NCI-H226 (cell line): ENCODE results near the gene JARID2.
A peak's percentile ranks its signal among the peaks of the same experiment; 100 is the strongest.
"Not testable (repeated sequence)": the region's sequence is repeated elsewhere in the genome, so short reads cannot be mapped to it uniquely, and the experiment has no call there.

Experiments used
- DNase-seq: peaks from one replicate; pipeline ENCODE4 v3.0.0-alpha.2; 2015

The JARID2 gene

DNA sequence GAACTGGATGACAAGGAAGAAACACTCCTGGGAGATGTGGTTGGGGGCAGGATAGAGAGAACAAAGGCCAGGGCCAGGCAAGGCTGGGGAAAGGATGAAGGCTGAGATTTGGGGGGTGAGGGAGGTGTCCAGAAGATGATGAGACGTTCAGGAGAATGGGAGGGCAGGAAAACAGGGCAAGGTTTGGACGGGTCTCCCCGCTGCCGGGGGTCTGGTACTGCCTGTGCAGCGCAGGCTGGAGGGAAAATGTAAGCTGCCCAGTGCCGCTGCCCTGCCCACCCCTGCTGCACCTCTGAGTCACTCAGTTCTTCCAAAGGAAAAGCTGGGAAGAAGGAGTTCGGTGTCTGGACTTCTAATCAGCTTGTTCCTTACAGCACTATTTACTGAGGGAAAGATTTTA, 286.1 kb downstream of the JARID2 start:
- no peak for DNase-seq

DNA sequence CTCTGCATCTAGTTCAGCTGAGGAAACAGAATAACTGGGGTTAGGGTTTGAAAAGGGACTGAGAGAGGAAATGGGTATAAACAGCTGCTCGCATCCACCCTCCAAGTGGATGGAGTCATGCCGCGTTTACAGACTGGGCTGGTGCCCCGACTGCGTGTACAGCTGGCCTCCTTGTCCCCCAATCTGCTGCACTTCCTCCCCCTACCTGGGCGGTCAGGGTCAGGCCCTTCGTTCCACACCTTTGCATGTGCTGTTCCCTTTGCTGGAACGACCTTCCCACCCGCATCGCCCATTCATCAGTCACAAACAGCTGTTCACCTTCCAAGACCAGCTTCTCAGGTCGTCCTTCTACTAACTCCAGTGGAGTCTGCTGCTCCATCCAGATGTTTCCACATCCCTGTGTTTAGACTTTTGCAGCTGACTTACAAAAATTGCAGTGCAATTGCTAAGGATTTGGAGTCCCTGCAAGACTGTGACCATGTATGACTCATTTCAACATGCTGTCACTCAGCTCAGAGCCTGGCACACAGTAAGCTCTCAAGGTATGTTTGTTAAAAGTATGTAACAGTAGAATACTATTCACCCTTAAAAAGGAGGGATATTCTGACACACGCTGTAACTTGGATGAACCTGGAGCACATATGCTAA, 287.6 kb downstream of the JARID2 start:
- DNase-seq: no peak

DNA sequence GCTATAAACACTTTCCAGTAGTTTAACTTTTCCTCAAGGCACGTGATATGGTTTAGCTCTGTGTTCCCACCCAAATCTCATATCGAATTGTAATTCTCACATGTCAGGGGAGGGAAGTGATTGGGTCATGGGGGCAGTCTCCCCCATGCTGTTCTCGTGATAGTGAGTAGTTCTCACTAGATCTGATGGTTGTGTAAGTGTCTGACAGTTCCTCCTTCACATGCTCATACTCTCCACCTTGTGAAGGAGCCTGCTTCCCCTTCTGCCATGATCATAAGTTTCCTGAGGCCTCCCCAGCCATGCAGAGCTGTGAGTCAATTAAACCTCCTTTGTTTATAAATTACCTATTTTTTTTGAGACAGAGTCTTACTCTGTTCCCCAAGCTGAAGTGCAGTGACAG, 289.1 kb downstream of the JARID2 start:
- DNase-seq: no peak

DNA sequence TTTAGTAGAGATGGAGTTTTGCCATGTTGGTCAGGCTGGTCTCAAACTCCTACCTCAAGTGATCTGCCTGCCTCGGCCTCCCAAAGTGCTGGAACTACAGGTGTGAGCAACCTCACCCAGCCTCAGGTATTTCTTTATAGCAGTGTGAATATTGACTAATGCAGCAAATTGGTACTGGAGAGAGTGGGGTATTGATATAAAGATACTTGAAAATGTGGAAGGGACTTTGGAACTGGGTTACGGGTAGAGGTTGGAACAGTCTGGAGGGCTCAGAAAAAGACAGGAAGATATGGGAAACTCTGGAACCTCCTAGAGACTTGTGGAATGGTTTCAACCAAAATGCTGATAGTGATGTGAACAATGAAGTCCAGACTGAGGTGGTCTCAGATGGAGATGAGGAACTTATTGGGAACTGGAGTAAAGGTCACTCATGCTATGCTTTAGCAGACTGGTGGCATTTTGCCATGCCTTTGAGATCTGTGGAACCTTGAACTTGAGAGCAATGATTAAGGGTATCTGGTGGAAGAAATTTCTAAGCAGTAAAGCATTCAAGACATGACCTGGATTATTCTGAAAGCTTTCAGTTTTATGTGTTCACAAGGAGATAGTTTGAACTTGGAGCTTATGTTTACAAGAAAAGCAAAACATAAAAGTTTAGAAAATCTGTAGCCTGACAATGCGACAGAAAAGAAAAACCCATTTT, 289.8 kb downstream of the JARID2 start:
- DNase-seq: no peak

DNA sequence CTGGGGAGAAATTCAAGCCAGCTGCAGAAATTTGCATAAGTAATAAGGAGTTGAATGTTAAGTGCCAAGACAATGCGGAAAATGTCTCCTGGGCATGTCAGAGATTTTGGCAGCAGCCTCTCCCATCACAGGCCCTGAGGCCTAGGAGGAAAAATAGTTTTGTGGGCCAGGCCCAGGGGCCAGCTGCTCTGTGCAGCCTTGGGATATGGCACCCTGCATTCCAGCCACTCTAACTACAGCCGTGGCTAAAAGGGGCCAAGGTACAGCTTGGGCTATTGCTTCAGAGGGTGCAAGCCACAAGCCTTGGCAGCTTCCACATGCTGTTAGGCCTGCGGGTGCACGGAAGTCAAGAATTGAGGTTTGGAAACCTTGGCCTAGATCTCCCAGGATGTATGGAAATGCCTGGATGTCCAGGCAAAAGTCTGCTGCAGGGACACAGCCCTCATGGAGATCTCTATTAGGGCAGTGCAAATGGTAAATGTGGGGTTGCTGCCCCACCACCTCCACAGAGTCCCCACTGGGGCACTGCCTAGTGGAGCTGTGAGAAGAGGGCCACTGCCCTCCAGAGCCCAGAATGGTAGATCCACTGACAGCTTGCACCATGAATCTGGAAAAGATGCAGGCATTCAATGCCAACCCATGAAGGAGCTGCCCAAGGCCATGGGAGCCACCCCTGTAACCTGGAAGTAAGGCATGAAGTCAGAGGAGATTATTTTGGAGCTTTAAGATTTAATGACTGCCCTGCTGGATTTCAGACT, 290.5 kb downstream of the JARID2 start:
- no peak for DNase-seq

DNA sequence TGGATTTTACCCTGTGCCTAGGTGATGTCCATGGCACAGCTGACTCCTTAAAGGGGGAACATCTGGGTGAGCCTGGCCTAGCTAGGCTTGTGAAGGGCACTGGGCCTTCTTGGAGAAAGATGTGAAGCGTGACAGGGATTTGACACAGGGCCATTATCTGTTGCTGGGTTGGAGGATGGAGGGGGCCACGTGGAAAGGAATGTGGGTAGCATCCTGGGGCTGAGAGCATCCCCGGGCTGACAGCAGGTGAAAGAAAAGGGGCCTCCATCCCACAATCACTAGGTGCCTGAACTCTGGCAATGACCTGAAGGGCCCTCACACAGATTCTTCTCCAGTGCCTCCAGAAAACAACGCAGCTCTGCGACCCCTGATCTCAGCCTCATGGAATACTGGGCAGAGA, 292.2 kb downstream of the JARID2 start:
- no peak for DNase-seq

DNA sequence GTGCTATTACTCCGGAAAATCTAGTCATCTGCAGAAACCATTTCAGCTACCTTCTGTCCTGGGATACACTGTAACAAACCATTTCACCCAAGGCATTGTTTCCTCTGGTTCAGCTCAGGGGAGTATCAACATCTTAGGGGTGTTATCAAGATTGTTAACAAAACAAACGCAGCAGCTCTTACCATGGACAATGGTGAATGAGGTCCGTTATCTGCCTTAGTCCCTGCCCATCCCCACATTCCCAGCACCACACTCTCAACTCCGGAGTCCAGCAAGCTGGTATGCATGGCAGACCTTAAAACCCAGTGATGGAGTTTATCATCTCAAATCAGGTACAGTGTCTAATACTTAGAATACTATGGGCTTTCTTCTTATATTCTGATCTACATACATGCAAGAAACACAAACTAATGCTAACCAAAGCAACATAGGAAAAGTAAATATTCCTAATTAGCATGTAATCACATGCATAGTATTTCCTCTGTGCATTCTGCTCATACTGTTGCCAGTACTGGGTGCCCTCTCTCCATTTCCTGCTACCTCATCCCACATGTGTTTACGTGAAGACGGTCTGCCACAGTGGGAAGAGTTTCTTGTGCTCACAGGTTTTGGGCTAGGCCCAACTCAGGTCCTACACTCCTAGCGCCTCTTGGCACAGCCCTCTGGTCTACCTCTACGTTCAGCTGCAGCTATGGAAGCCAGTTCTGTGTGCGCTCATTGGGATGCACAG, 293.1 kb downstream of the JARID2 start:
- no peak for DNase-seq

DNA sequence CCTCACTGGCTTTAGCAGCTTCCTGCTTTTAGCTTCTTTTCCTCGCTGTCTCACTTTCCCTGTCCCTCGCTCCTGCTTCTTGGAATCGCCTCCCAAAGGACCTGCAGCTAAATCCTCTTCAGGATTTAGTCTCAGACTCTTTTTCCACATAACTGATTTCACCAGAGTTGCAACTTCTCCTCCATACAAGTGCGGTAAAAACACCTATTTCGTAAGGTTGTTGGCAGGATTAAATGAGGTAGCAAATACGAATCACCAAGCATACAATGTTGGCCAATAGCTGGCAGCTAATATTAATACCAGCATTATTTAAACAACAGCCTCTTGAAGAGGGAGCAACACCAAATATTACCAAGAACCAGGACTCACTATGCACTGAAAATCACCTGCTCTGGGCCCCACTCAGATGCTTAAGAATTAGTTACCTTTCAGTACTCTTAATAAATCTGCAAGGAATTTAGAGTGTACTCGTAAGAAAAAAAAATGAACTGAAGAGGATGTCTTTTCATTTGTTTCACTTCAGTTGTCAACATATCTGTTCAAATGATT, 293.9 kb downstream of the JARID2 start:
- no peak for DNase-seq

DNA sequence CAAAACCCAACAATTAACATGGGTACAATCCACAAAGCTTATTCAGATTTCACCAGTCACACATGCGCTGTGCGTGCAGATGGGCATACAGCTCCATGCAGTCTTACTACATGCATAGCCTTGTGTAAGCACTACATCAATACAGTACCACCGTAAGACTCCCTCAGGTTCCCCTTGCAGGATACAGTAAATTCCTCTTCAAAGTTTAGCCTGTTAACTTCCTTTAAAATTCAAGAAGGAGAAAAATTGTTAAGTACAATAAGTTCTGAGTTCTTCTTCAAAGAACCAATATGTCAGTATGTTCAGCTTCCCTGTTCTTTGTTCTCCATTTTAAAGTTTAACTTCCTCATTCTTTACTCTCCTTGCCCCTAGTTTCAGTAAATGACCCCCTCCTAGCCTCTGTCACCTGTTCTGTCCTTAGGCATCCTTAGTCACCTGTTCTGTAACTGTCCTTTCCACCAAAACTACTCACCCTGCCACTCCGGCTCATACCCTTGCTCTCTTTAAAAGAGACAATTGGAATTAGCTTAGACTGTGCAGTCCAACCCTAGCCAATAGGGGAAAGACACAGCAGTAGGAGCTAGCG, 297.6 kb downstream of the JARID2 start:
- DNase-seq: not testable (repeated sequence)

DNA sequence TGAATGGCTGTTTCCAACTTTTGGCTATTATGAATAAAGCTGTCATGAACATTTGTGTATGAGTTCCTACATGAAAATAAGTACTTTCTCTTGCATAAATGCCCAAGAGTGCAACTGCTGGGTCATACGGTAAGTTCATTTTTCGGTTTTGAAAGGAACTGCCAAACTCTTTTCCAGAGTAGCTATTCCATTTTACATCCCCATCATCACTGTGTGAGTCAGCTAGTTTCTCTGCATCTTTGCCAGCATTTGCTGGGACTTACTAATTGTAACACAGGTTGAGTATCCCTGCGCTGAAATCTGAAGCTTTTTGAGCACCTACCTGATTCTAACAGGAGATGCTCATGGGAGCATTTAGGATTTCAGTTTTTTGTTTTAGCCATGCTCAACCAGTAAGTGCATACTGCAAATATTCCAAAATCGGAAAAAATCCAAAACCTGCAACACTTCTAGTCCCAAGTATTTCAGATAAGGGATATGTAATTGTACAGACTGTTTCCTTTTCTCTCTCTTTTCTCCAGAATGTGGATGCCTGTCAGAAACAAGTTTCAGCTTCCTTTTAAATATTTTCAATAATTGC, 298.5 kb downstream of the JARID2 start:
- DNase-seq: no peak

DNA sequence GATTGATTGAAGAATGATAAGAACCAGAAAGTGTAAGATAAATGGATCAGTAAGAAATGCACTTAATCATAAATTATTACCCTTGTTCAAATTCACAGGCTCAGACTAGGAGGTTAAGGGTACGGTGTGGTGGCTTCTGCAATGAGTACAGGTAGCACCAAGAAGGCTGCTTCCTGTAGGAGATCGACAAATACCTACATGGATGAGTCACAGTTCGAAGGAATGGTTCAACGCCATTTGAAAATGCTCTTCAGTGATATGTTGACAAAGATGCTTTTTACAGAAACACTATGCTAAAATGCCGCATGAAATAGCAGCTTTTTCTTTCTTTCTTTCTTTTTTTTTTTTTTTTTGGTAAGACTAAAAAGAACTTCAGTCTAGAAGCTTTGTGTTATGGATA, 300.7 kb downstream of the JARID2 start:
- DNase-seq: no peak

DNA sequence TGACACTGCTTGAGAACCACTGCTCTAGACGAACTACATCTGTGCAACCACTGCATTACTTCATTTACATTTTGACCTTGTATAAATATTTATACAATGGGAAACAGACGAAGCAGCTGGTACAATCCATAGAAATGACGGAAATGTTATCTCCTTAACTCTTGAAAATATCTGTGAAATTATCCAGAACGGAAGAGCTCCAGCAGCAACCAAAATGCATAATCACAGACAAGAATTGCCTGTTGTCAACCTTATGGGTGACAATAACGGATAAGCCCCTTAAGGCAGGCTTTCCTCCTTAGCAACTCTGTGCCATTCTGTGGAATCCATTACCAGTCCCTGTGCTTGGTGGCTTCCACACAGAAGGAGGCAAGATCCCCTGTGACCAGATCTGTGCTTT, 301.5 kb downstream of the JARID2 start:
- no peak for DNase-seq

DNA sequence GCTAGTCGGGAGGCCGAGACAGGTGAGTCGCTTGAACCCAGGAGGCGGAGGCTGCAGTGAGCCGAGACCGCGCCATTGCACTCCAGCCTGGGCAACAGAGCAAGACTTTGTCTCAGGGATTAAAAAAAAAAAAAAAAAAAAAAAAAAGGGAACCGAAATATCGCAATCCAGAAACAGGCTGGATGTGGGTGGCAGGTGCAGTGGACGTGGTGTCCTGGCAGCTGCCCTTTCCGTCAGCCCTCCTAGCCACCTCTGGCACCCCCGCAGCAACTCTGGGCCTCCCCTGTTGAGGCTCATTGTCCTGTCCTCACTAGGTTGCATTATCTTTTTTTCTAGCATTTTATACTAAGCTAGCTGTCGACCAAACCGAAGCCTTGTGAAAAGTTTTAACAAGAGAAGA, 303.5 kb downstream of the JARID2 start:
- DNase-seq: no peak

DNA sequence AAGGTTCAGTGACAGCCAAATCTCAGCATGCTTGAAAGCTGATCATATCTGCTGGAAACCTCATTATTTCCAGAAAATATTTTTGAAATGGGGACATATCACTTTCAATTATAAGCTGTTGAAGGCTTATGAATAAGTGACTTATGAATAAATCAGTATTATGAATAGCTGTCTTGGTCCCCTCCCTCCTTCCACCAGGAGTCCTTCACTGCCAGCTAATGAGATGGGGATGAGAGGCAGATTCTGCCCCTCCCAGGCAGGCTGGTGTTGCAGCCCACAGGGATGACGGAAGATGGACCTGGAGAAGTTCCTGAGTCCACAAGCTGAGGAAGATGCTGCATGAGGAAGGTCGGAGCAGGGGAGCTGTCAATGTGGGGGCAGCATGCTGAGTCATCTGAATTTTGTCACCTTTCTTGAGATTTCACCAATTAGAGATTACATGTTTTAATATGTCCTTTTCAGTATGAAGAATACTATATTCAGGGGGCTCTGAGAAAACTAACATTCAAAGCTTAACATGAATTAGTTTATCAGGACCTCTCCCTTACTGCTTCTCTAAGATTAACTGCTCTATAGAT, 304.8 kb downstream of the JARID2 start:
- DNase-seq: no peak

DNA sequence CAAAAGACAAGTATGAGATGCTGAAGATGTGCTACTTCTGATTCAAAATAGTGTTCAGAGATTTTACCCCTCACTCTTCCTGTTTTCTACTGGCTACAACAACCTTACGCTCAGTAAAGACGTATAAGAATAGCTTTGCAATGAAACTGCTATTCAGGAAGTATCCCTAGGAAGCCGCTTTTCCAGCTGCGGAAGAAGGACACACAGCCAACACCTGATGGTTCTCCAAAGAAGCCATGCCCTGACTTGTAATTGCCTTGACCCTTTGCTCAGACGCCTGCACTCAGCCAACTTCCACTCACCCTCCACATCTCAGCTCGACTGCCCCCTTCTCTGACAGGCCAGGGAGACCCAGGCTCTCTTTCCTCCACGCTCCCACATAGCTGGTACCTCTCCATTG, 305.4 kb downstream of the JARID2 start:
- no peak for DNase-seq

DNA sequence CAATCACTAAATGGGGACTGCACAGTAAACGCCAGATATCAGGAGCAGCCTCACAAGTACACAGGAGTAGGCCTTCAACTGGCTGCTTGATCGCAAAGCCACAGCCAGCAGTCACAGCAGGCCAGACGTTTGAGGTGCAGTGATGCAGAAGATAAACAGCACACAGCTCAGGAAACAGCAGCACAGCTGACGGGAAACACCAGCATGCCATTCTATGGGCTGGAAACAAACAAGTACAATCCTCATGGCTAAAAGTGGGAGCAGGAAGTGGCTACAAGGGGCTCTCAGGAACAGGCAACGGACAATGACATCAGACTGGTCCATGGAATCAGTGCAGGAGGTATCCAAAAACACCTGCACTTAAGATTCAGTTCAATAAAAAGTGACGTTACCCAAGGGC, 305.9 kb downstream of the JARID2 start:
- no peak for DNase-seq

DNA sequence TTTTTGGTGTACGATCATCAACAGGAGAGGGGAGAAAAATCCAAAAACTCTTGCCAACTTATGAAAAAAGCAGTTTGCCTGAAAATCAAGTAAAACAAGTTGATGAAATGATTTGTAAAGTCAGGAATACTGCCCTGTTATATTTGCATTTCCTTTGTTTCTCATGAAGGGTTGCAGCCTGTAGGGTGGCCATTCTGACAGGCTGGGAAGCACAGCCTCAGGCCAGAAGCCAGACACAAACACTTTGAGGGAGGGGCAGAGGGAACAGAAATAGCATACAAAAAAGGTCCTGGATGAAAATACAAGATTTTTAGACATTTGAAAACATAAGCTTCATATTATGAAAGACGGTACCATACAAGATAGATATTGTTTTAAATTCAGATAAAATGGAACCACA, 307.2 kb downstream of the JARID2 start:
- DNase-seq: no peak

DNA sequence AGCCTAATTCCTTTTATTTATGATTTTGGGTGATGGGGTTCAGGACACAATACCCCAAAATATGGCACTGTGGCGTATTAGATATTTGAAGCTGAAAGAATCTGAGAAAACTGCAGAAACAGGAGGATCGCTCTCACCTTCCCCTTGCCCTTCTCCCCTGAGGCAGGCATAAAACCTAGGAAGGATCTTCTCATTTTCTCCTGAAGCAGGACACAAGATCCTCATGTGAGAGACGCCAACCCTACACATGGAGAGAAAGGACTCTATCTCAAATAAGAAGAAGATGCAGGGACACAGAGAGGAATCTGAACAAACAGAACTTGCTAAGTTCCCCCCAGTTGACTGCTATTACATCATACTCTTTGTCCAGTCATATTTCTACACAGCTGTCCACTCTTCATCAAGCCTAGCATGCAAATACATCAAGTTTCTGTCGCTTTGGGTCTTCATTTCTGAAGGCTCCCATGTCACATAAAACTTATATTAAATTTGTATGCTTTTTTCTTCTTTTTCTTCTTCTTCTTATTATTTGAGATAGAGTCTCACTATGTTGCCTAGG, 307.9 kb downstream of the JARID2 start:
- DNase-seq: no peak

DNA sequence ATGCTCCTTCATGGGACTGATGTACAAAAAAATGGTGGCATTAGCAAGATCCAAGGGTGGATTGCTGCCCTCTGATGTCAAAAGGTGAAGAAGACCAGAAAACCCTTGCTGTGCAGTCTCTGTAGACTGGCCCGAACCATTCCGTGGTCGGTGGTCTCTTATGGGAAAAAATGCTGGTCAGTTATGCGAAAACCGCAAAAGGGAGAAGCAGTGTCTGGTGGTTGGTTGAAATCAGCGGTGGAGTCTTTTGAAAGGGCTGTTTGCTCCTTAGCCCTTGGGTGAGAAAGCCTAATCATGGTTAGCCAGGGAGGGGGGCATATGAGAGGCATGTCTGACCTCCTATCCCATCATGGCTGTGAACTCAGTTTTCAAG, 308.8 kb downstream of the JARID2 start:
- DNase-seq: no peak

DNA sequence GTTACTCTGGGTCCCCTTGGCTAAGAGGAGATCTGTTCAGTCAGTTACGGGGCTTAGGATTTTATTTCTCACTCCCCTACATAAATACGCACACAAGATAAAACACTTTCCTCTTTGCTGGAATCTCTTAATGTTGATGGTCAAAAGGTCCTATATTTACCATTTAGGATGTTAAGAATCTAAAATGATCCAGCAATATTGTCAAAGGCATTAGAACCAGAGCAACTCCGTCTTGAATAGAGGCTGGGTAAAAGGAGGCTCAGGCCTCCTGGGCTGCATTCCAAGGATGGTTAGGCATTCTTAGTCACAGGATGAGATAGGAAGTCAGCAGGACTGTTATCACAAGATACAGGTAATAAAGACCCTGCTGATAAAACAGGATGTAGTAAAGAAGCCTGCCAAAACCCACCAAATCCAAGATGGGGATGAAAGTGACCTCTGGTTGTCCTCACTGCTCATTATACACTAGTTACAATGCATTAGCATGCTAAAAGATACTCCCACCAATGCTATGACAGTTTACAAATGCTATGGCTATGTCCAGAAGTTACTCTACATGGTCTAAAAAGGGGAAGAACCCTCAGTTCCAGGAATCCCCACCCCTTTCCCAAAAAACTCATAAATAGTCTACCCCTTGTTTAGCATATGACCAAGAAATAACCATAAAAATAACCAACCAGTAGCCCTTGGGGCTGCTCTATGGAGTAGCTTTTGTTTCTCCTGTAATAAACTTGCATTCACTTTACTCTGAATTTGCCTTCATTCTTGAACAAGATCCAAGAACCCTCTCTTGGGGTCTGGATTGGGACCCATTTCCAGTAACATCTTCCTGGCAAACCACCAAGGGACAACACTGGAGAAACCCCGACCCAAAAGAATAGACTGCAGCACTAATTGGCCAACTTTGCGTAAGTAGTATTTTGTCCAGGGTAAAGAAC, 309.5 kb downstream of the JARID2 start:
- peak; percentile 62 for DNase-seq

DNA sequence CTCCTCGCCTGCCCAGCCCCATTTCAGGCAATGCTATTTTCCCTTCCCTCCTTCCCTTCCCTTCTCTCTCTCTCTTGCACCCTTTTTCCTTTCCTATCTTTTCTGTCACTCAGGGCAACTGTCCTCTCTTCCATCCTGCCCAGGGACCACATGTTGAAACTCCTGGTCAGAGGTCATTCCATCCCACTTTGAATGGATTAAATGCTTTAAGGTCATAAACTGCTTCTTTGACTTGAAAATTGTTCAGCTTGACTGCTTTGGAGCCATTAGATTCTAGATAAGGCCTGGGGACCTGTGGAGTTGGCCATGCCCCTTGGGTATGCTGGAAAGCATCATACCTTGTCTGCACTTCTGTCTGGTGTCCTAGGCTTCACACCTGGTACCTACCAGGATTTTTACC, 310.8 kb downstream of the JARID2 start:
- no peak for DNase-seq
